ENCODE data around the gene MAP4K2. TPM values are rescaled to one million over a fixed set of nuclear protein-coding genes. Genes with fewer than 3 reads are reported as not detected.

MAP4K2 gene
- total and polyA plus RNA-seq, 2 of the 13 experiments (the other 11 are each of a cell fraction or from before 2014, with no cell fraction given), result 8.3 to 17.6 TPM

- TF ChIP-seq SNAPC4 (CRISPR knock-in tag; IDR thresholded peaks at IDR 0.05) (no peak), ZFAT (CRISPR knock-in tag; conservative IDR thresholded peaks at IDR 0.05) (no peak), CC2D1A (CRISPR knock-in tag; IDR thresholded peaks at IDR 0.05) (no peak), KAT7 (CRISPR knock-in tag; IDR thresholded peaks at IDR 0.05; ENCODE audit: borderline replicate concordance) (no peak), ZNF101 (CRISPR knock-in tag; IDR thresholded peaks at IDR 0.05; ENCODE audit: borderline replicate concordance, low read depth) (no peak), ZNF781 (CRISPR knock-in tag; IDR thresholded peaks at IDR 0.05; ENCODE audit: borderline replicate concordance, not compliant biosample characterization) (no peak), GABPA (IDR thresholded peaks at IDR 0.05; ENCODE audit: low read depth, low read length) (no peak), GABPA (CRISPR knock-in tag; IDR thresholded peaks at IDR 0.05; ENCODE audit: low read depth) (no peak), DNMT3B (CRISPR knock-in tag; conservative IDR thresholded peaks at IDR 0.05) (no peak), ZFP37 (CRISPR knock-in tag; IDR thresholded peaks at IDR 0.05; ENCODE audit: borderline replicate concordance) (no peak), ZNF124 (CRISPR knock-in tag; IDR thresholded peaks at IDR 0.05) (no peak), PATZ1 (CRISPR knock-in tag; IDR thresholded peaks at IDR 0.05) (peak; percentile 3; the same call in 1 of the 2 replicates), ATF6 (CRISPR knock-in tag; conservative IDR thresholded peaks at IDR 0.05) (no peak), MEIS1 (CRISPR knock-in tag; IDR thresholded peaks at IDR 0.05; ENCODE audit: borderline replicate concordance) (no peak), FOXC1 (CRISPR knock-in tag; IDR thresholded peaks at IDR 0.05; ENCODE audit: borderline replicate concordance) (no peak), ZUFSP (CRISPR knock-in tag; IDR thresholded peaks at IDR 0.05; ENCODE audit: borderline replicate concordance) (no peak), ZNF3 (CRISPR knock-in tag; IDR thresholded peaks at IDR 0.05) (no peak), ZNF549 (CRISPR knock-in tag; IDR thresholded peaks at IDR 0.05) (no peak), MEF2D (CRISPR knock-in tag; IDR thresholded peaks at IDR 0.05) (no peak)
Observed at GRCh38 chr11:64743591-64744543, 59.1 kb downstream of the MAP4K2 start, which contains the start of gene RASGRP2 (continued).
